GM21786 (cell line): Measurements from ENCODE around the gene UBTD1.

Experiments used
- ATAC-seq: cut with Tn5 transposase; IDR thresholded peaks from one replicate; pipeline ENCODE4 v1.9.1; 2021; ENCODE audit not compliant: unreplicated experiment

UBTD1 gene

GRCh38 chr10:97607095-97607636, 108.4 kb downstream of the UBTD1 start:
- ATAC-seq: no peak

GRCh38 chr10:97608991-97609561, 110.4 kb downstream of the UBTD1 start:
- no peak for ATAC-seq

GRCh38 chr10:97611473-97611872, 112.7 kb downstream of the UBTD1 start:
- no peak for ATAC-seq

- ATAC-seq: no peak
Observed at GRCh38 chr10:97612386-97612785, 113.7 kb downstream of the UBTD1 start.

GRCh38 chr10:97618285-97618684, 119.6 kb downstream of the UBTD1 start:
- ATAC-seq: no peak

GRCh38 chr10:97618733-97619132, 120.0 kb downstream of the UBTD1 start:
- no peak for ATAC-seq
